C4-2B (cell line): Measurements from ENCODE around the gene TCF12.

Source experiments
- H3K27ac ChIP-seq: fragments of 450-650 bp; 2 replicates; pipeline ENCODE4 v1.5.1; 2017
- CTCF ChIP-seq: fragments of 450-650 bp; conservative IDR thresholded peaks from 2 replicates; pipeline ENCODE4 v1.5.1; 2017; ENCODE audit warnings: mild to moderate bottlenecking
- ZFX ChIP-seq: fragments of 450-650 bp; IDR thresholded peaks from 2 replicates; pipeline ENCODE4 v1.6.1; 2017

Gene TCF12

GRCh38 chr15:57335293-57335715 is 416.9 kb downstream of the TCF12 start:
- TF ChIP-seq ZFX (no peak), CTCF (no peak)
- H3K27ac ChIP-seq: no peak overlapping the region

- H3K27ac ChIP-seq: no peak overlapping the region
- TF ChIP-seq ZFX: no peak
- no peak for TF ChIP-seq CTCF
Observed at GRCh38 chr15:57335719-57336118, 417.3 kb downstream of the TCF12 start.

DNA sequence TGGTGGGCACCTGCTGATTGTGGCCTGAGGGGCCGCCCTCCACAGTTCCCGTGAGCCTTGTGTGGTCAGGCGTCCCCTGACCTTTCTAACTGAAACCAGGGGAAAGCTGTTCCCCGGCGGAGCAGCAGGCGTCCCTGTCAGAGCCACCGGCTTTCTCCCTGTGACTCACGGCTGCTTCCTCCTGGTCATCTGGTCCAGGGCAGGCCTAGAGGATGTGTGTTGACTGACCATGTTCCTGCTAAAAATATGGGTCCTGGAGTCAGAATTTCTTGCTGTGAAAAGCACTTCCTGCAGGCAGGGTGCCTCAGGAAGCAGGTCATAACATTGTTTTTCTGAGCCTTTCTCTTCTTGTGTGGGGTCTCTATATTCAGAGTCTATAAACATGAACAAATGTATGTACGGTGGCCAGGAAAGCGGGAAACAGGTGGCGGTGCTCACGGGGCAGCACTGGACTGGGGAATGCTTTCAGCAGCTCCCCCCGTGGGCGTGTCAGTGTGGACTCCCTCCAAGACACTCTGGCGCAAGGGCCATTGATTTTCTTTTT is 419.5 kb downstream of the TCF12 start:
- H3K27ac ChIP-seq: no peak overlapping the region
- TF ChIP-seq ZFX: no peak
- TF ChIP-seq CTCF: no peak

GRCh38 chr15:57339321-57339720 is 420.9 kb downstream of the TCF12 start:
- H3K27ac ChIP-seq: no peak overlapping the region
- TF ChIP-seq CTCF (no peak), ZFX (no peak)
